Smooth muscle cell (in vitro differentiated cells): Measurements from ENCODE around the gene ANKRD42. TPM values are rescaled to one million over a fixed set of nuclear protein-coding genes. Genes with fewer than 3 reads are reported as not detected.

Experiments used
- DNase-seq: peaks from one replicate; lab custom pipeline; 2025; ENCODE audit not compliant: unreplicated experiment; lab: John Stamatoyannopoulos, UW
- H2AFZ ChIP-seq: fragments of 200-600 bp; sonication (generic); 2 replicates; pipeline ENCODE4 v1.6.0; 2016; ENCODE audit warnings: antibody characterized with exemption, low read depth, mild to moderate bottlenecking
- H3F3A ChIP-seq: fragments of 200-600 bp; sonication (generic); 2 replicates; pipeline ENCODE4 v1.6.0; 2017; ENCODE audit warnings: antibody characterized with exemption, low read depth
- H3K27ac ChIP-seq: fragments of 200-600 bp; sonication (generic); 2 replicates; pipeline ENCODE4 v1.5.1; 2016; ENCODE audit warnings: low read depth, mild to moderate bottlenecking
- H3K27me3 ChIP-seq: fragments of 200-600 bp; sonication (generic); 2 replicates; pipeline ENCODE4 v1.6.1; 2016; ENCODE audit warnings: low read depth, mild to moderate bottlenecking
- H3K36me3 ChIP-seq: fragments of 200-600 bp; sonication (generic); 2 replicates; pipeline ENCODE4 v1.5.1; 2016; ENCODE audit warnings: low read depth
- H3K4me1 ChIP-seq: fragments of 200-600 bp; sonication (generic); 2 replicates; pipeline ENCODE4 v1.5.1; 2016; ENCODE audit warnings: low read depth
- H3K4me2 ChIP-seq: fragments of 200-600 bp; sonication (generic); 2 replicates; pipeline ENCODE4 v1.6.0; 2016; ENCODE audit warnings: mild to moderate bottlenecking
- H3K4me3 ChIP-seq: fragments of 200-600 bp; sonication (generic); 2 replicates; pipeline ENCODE4 v1.5.1; 2016; ENCODE audit warnings: mild to moderate bottlenecking
- H3K79me2 ChIP-seq: fragments of 200-600 bp; sonication (generic); 2 replicates; pipeline ENCODE4 v1.6.0; 2016; ENCODE audit warnings: low read depth, mild to moderate bottlenecking
- H3K9ac ChIP-seq: fragments of 200-600 bp; sonication (generic); 2 replicates; pipeline ENCODE4 v1.6.0; 2016; ENCODE audit warnings: low read depth
- H3K9me3 ChIP-seq: fragments of 200-600 bp; sonication (generic); replicated peaks from 2 replicates; pipeline ENCODE4 v1.5.1; 2016; ENCODE audit warnings: low read depth
- H4K20me1 ChIP-seq: fragments of 200-600 bp; sonication (generic); 2 replicates; pipeline ENCODE4 v1.6.0; 2016; ENCODE audit warnings: low read depth
- WGBS: methylation state at CpG from one replicate; pipeline ENCODE4 v1.1.7; 2016; ENCODE audit warnings: low lambda C conversion rate; 5-methylcytosine and 5-hydroxymethylcytosine counted together
- polyA plus RNA-seq: library from polyadenylated mRNA; unstranded; fragments of >200 nt; fragmentation: Nextera tagmentation; extraction: Ambion mirVana; gene quantifications from 2 replicates; pipeline ENCODE4 v1.2.1, GENCODE V29; 2016
- small RNA-seq: library from RNA; depleted of rRNA; stranded (forward); fragments of <200 nt; gene quantifications from one replicate; pipeline ENCODE3, GENCODE V24; 2014
- total RNA-seq: library from RNA; depleted of rRNA; stranded (reverse); fragments of >200 nt; gene quantifications from 2 replicates; pipeline ENCODE4 v1.2.3, GENCODE V29; 2014
- TF ChIP-seq, protein P1 (sequence below): fragments of 200-600 bp; sonication (generic); IDR thresholded peaks from 2 replicates; pipeline ENCODE4 v1.5.1; 2017; ENCODE audit warnings: borderline replicate concordance, mild to moderate bottlenecking, antibody characterized with exemption; ENCODE audit not compliant: insufficient read depth, poor library complexity, severe bottlenecking

ANKRD42 gene
- total and polyA plus RNA-seq, 2 experiments from 2014 or later, result 16.2 to 16.4 TPM

DNA sequence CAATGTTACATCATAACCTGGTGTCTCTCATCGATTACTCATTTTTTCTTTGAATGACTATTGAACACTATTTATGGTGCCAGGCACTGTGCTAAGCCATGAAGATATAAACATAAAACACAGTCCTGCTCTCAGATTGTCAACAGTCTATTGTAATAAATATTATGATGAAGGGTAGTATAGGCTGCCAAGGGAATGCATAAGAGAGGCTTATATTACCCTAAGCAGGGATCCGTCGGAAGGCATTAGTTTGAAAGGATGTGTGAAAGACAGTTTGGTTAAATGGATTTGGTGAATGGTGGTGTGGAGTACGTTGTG is 99.9 kb downstream of the ANKRD42 start:
- no peak overlapping the region for H3K9ac ChIP-seq
- H4K20me1 ChIP-seq, result no peaks in the 10 kb centered on the region
- no peaks in the 10 kb centered on the region for H3F3A ChIP-seq
- DNase-seq, result no peak
- no peaks in the 10 kb centered on the region for H3K79me2 ChIP-seq
- no peaks in the 10 kb centered on the region for H3K9me3 ChIP-seq
- H3K4me3 ChIP-seq, result no peak overlapping the region
- H3K27ac ChIP-seq, result no peak overlapping the region
- no peaks in the 10 kb centered on the region for H3K36me3 ChIP-seq
- no peaks in the 10 kb centered on the region for H3K4me1 ChIP-seq
- WGBS, result 87% methylated on average over 4 of the region's 4 CpGs
- H2AFZ ChIP-seq, result no peak overlapping the region
- no peak overlapping the region for H3K4me2 ChIP-seq
- TF ChIP-seq, protein P1, sequence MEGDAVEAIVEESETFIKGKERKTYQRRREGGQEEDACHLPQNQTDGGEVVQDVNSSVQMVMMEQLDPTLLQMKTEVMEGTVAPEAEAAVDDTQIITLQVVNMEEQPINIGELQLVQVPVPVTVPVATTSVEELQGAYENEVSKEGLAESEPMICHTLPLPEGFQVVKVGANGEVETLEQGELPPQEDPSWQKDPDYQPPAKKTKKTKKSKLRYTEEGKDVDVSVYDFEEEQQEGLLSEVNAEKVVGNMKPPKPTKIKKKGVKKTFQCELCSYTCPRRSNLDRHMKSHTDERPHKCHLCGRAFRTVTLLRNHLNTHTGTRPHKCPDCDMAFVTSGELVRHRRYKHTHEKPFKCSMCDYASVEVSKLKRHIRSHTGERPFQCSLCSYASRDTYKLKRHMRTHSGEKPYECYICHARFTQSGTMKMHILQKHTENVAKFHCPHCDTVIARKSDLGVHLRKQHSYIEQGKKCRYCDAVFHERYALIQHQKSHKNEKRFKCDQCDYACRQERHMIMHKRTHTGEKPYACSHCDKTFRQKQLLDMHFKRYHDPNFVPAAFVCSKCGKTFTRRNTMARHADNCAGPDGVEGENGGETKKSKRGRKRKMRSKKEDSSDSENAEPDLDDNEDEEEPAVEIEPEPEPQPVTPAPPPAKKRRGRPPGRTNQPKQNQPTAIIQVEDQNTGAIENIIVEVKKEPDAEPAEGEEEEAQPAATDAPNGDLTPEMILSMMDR, result no peak
- H3K27me3 ChIP-seq, result no peaks in the 10 kb centered on the region

DNA sequence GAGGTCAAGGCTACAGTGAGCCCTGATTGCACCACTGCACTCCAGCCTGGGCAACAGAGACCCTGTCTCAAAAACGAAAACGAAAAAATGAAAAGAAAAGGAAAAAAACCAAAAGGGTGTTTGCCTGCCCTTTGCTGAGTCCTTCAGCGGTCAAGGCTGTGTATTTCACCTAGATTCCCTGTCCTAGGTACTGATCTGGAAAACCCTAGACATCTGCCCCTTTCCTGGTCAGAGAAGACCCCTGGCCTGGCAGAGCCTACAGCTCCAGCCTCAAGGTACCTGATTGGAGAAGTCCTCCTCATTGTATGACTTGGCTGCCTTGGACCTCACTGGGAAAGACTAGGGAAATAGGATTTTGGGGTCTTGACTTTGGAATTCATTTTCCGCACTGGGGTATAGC is 100.7 kb downstream of the ANKRD42 start:
- Histone ChIP-seq H3K36me3 (no peaks in the 10 kb centered on the region), H3K4me1 (no peaks in the 10 kb centered on the region), H3K9me3 (no peaks in the 10 kb centered on the region), H3K4me3 (no peak overlapping the region), H3K27me3 (no peaks in the 10 kb centered on the region), H2AFZ (no peak overlapping the region), H4K20me1 (no peaks in the 10 kb centered on the region), H3K4me2 (no peak overlapping the region), H3K27ac (no peak overlapping the region), H3K79me2 (no peaks in the 10 kb centered on the region), H3F3A (no peaks in the 10 kb centered on the region), H3K9ac (no peak overlapping the region)
- 97% methylated on average over 4 of the region's 4 CpGs for WGBS
- TF ChIP-seq, protein P1, result no peak
- DNase-seq, result no peak

Small RNA genes within 50 kb of the gene (small RNA-seq; reads per million reads assigned to genes)
- gene AP000873.5, result not detected

Other genes starting within 250 kb of the ANKRD42 start
- gene RAB30, start 121.8 kb upstream of the ANKRD42 start, total RNA-seq, result 19.6 and 23.6 TPM in 2 replicates
- gene RAB30, start 121.8 kb upstream of the ANKRD42 start, polyA plus RNA-seq, result 10.7 and 11.2 TPM in 2 replicates
- gene PCF11, start 36.6 kb upstream of the ANKRD42 start, total RNA-seq, result 56.7 and 92.6 TPM in 2 replicates
- 15.9 and 17.5 TPM in 2 replicates for gene PCF11, start 36.6 kb upstream of the ANKRD42 start, polyA plus RNA-seq
- gene CCDC90B, start 92.7 kb downstream of the ANKRD42 start, total RNA-seq, result 60.2 and 91.1 TPM in 2 replicates
- gene CCDC90B, start 92.7 kb downstream of the ANKRD42 start, polyA plus RNA-seq, result 79.2 and 86.4 TPM in 2 replicates